Epithelial cell of prostate (primary cell): Measurements from ENCODE around the gene TSR2.
A peak's percentile ranks its signal among the peaks of the same experiment; 100 is the strongest.
"Not testable (repeated sequence)": the region's sequence is repeated elsewhere in the genome, so short reads cannot be mapped to it uniquely, and the experiment has no call there.

Source experiments
- DNase-seq: peaks from one replicate; pipeline ENCODE4 v3.0.0-alpha.2; 2011; ENCODE audit warnings: low read depth, low spot score
- H3K27ac ChIP-seq: fragments of 450-650 bp; 2 replicates; pipeline ENCODE4 v1.5.1; 2017; ENCODE audit warnings: mild to moderate bottlenecking

Gene TSR2

DNA sequence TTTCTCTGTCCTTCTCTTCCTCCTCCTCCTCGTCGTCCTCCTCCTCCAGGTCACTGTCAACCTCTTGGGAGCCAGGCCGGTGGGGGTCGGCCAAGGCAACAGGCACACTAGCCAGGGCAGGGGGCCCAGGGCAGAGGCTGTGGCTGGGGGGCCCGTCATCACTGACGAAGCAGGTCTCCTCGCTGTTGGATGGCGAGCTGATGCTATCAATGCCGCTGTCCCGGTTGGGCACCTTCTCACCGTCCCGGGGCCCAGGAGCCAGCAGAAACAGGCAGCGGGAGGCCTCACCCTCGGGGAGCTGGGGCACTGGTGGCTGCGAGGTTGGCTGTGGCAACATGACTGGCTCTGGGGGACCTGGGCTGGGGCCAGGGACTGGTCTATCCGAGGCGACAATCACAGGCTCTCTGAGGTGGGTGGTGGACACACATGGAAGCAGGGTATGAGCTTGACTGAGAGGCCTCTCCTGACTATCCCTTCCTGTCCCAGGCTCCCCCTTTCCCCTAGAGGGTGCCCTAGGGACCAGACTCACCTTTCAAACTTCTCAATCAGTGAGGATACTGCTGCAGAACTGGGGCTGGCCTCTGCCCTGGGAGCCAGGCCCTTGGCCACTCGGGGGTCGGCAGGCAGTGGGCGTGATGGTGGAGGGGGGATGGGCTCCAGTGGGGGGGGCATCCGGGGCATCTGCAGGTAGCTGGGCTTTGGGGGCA, 30.0 kb downstream of the TSR2 start:
- no peak overlapping the region for H3K27ac ChIP-seq
- no peak for DNase-seq

DNA sequence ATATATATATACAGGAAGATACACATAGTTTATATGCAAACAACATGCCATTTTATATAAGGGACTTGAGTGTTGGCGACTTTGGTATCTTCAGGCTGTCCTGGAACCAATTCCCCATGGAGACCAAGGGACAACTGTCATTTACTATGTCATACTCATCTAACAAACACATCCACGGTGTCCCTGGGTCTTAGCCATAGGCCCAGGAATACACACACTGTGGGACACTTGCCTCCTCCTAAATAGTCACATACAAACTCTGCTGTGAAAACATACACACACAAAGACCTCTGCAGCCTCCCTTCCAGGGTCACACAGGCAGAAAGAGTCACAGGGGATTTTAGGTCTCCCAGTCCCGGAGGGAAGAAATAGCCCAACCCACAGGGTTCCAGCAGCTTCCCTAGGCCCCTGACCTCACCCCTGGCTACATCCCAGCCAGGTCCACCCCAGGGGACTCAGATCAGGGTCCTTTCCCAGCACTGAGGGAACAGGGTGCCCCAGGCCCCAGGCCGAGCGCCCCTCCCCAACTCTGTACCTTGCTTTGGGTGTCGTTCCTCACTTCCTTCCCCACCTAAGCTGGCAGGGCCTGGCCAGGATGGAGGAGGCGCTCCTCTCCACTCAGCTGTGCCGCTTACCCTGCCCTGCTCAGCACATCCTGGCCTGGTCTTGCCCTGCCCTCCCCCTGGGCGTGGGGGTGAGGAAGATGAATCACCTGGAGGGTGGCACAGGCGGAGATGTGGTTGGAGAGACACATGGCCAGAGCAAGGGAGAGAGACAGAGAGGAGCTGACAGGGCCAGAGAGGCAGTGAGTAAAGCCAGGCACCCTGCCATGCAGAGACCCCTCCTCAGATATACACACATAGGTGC, 34.0 kb downstream of the TSR2 start:
- peak; percentile 18 for DNase-seq
- H3K27ac ChIP-seq: peak overlapping the region; percentile 45

DNA sequence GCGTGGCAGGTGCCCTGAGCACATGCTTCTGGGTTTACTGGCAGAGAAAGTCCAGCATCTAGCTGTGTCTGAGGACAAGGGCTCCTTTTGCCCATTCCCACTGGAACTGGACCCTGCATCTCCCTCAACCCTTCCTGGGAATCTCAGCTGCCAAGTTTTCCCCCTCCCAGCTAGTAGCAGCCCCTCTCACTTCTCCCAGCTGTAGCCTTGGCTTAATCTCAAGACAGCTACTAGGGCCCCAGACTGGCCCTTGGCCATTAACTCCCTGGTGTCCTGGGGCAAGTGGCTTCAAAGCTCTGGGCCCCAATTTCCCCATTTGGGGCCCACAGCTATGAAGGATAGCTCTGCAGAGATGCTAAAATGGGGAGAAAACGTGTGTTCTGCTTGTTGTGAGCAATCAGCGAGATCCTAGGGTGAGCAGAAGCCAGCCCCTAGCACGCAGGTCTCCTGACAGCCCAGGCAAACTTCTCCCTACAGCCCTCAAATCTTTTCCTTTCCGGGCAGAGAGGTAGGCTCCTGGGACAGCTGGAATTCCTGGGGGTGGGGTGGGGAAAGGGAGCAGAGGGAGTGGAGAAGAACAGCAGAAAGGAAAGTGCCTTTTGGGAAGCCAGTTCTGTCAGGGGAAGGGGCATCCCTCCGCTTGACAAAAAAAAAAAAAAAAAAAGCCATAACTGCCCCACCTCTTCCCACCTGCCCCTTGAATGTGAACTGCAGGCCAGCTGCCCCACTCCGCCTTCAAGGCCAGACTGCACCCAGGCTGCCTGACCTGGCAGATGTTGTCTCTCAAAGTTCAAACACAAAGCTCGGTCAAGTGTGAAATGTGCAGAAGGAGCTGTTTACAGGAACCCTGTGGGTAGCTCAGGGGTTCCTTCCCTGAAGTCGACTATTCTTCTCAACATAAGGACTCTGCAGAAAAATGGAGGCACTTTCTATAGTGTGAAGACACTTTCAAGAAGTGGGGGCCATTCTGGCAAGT, 39.2 kb downstream of the TSR2 start:
- no peak overlapping the region for H3K27ac ChIP-seq
- no peak for DNase-seq

DNA sequence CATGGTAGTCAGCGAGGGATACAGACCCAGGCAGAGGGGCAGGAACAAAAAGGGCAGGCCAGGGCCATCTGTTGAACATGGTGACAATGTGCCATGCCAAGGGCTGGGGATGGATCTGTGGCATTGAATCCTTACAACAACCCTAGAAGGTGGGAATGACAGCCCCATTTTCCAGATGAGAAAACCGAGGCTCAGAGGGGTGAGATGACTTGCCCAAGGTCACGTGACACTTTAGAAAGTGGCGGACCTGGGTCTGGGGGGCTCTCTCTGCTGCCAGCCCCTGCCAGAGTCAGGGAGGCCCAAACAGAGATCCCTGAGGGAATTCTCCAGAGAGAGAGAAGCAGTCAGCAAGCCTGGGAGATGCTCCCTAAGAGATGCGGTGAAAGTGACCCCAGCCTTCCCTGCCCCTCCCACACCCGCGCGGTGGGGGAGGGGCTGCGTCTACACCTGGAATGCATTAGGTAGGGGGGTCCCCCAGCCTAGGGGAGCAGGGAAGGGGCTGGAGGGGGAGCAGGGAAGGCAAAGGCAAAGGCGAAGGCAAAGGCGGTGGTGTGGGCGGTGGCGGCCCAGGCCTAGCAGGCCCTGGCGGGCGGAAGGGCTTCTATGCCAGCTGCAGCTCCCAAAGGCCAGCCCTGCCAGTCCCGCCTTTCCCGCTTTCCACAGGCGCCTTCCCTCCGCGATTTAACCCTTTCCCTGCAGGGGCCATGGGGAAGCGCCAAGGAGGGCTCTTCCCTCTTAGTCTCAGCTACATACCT, 42.8 kb downstream of the TSR2 start:
- no peak overlapping the region for H3K27ac ChIP-seq
- no peak for DNase-seq

DNA sequence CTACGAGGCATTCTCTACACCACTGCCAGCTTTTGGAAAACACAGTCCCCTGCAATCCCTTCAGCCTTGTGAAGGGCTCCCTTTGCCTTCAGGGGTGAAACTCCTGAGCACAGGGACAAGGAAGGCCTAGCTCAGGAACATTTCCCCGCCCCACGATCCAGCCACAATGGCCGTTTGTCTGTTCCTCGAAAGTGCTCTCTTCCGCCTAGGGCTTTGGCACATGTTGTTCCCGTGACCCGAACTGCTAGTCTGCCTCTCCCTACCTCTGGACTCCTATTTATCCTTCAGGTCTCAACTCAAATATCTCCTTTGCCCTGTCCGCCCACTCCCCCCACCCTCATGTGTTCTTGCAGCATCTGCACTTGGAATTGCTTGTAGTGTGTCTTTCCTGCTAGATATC, 43.7 kb downstream of the TSR2 start:
- no peak for DNase-seq
- no peak overlapping the region for H3K27ac ChIP-seq

DNA sequence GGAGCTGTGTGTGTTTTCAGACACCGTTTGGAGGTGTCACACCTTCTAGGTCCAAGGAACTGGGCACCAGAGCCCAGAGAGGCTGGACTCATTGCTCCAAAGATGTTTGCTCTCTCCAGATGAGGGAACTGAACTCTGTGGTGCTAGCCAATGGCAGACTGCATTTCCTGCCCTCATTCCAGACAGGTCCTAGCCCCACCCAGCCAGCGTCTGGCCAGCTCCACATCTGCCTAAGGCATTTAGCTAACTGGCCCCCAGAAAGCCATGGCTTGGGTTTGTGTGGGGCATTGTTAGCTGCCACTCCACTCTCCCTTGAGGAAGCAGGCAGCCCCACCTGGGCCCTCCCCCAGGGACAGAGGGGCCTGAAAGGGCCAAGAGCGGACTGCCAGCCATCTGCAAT, 44.5 kb downstream of the TSR2 start:
- no peak overlapping the region for H3K27ac ChIP-seq
- DNase-seq: no peak

DNA sequence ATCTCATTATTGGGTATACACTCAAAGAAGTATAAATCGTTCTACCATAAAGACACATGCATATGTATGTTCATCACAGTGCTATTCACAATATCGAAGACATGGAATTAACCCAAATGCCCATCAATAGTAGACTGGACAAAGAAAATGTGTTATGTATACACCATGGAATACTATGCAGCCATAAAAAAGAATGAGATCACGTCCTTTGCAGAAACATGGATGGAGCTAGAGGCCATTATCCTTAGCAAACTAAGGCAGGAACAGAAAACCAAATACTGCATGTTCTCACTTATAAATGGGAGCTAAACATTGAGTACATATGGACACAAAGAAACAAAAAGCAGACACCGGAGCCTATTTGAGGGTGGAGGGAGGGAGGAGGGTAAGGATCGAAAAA, 49.6 kb downstream of the TSR2 start:
- DNase-seq, H3K27ac ChIP-seq: not testable (repeated sequence)

DNA sequence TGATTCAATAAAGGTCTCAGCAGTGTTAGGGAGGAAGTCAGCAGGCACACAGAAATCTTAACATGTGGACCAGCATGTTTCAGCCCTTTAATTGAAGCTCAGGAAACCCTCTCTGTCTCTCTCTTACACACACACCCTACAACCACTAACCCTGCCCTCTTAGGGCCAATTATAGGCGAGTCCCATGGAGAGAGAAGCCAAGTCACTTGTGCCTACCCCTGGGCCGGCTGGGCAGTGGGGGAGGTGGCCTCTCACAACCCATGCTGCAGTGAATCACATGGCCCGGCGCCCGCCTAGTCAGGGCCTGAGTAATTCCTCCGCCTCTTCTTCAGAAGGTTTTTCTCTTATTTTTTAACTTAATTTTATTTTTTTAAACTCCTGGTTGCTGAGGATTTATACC, 52.1 kb downstream of the TSR2 start:
- DNase-seq: no peak
- peak overlapping the region; percentile 28 for H3K27ac ChIP-seq

DNA sequence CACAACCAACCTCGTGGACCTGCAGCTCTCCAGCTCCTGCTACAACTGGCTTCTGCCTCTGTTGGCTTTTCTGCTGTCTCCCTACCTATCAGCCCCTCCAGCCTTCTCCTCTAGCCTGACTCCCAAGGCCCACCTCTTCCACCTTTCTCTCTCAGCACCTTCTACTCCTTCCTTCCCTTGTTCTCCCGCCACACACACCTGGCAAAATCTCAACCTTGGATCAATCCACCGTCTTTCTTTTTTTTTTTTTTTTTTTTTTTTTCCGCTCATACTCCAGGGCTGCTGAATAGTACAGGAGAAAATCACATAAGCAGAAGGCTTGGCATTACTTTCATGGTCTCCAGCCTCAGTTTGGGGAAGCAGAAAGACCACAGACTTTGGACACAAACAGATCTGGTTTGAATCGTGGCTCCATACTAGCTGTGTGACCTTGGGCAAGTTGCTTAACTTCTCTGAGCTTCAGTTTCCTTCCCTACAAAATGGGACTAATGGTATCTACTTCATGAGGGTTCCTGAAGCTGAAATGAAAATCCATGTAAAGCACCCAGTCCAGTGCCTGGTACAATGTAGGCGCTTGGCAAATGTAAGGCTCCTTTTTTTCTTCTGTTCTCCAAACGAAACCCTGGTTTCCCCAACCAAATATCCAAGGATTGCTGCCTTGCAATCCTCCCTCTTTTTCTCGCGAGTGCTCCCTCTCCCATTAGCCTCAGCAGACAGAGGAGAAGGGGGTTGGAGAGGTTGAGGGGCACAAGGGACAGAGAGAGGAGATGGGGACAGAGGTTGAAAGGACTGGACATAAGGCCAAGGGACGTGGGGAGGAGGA, 54.2 kb downstream of the TSR2 start:
- no peak overlapping the region for H3K27ac ChIP-seq
- DNase-seq: no peak
